Panc1 (cell line): ENCODE results near the gene GNAQ. TPM values are rescaled to one million over a fixed set of nuclear protein-coding genes. Genes with fewer than 3 reads are reported as not detected.

ENCODE experiments used
- ATAC-seq: fragments of 200-7000 bp; cut with Tn5 transposase; 2 replicates; pipeline ENCODE4 v1.9.1; 2020; ENCODE audit warnings: mild to moderate bottlenecking, moderate library complexity
- BruUV-seq: library from RNA; stranded (reverse); fragments of 400-500 nt; replicated peaks from 2 replicates; lab custom pipeline; 2021; lab: Mats Ljungman, UMichigan
- CTCF ChIA-PET: fragments of 300-600 bp; sonication (Branson Sonifier 250); formaldehyde crosslinking; loops from one replicate; lab custom pipeline; 2022; ENCODE audit warnings: antibody characterized with exemption; lab: Charles Lee
- POLR2A ChIA-PET: fragments of 300-600 bp; sonication (Branson Sonifier 250); formaldehyde crosslinking; loops from one replicate; lab custom pipeline; 2022; ENCODE audit warnings: antibody characterized with exemption; lab: Charles Lee
- DNase-seq: peaks from one replicate; pipeline ENCODE4 v3.0.0-alpha.2; 2010; ENCODE audit warnings: low read depth, low spot score
- H3K27ac ChIP-seq: 2 replicates; pipeline ENCODE4 v1.5.1; 2011; ENCODE audit warnings: mild to moderate bottlenecking, low read length, inconsistent platforms
- H3K27me3 ChIP-seq: fragments of 200-500 bp; sonication (Bioruptor generic); 2 replicates; pipeline ENCODE4 v1.6.0; 2014; ENCODE audit warnings: low read length, inconsistent platforms; ENCODE audit not compliant: control insufficient read depth, insufficient read depth
- H3K36me3 ChIP-seq: fragments of 200-500 bp; sonication (Bioruptor generic); 2 replicates; pipeline ENCODE4 v1.5.1; 2014; ENCODE audit warnings: inconsistent platforms, mild to moderate bottlenecking, low read length, moderate library complexity; ENCODE audit not compliant: control insufficient read depth, insufficient read depth
- H3K4me1 ChIP-seq: 2 replicates; pipeline ENCODE4 v1.5.1; 2011; ENCODE audit warnings: inconsistent platforms, mild to moderate bottlenecking, low read length, moderate library complexity; ENCODE audit not compliant: control insufficient read depth, insufficient read depth
- H3K4me3 ChIP-seq, 2 experiments: 2 replicates each; pipeline ENCODE4 v1.5.1; 2011 to 2012; ENCODE audit warnings: low read depth in 2 of 2, low read length in 2 of 2, mild to moderate bottlenecking in 2 of 2, inconsistent platforms in 1 of 2, moderate library complexity in 1 of 2
- H3K9me3 ChIP-seq: fragments of 200-500 bp; sonication (Bioruptor generic); 2 replicates; pipeline ENCODE4 v1.5.1; 2014; ENCODE audit warnings: low read depth, mild to moderate bottlenecking, inconsistent platforms, low read length, moderate library complexity; ENCODE audit not compliant: control insufficient read depth, insufficient read depth
- CTCF ChIP-seq: fragments of 450-650 bp; IDR thresholded peaks from 2 replicates; pipeline ENCODE4 v1.5.1; 2017; ENCODE audit warnings: mild to moderate bottlenecking
- POLR2AphosphoS5 ChIP-seq: IDR thresholded peaks from 2 replicates; pipeline ENCODE4 v1.6.1; 2012; ENCODE audit warnings: mild to moderate bottlenecking, low read depth, low read length, moderate library complexity
- REST ChIP-seq, 2 experiments: IDR thresholded peaks; 2 replicates each; pipeline ENCODE4 v1.6.1; 2011 to 2012; ENCODE audit warnings: low read depth in 2 of 2, control low read depth in 1 of 2, low read length in 1 of 2, mild to moderate bottlenecking in 1 of 2, moderate library complexity in 1 of 2; ENCODE audit not compliant: insufficient read depth in 1 of 2
- SIN3A ChIP-seq: IDR thresholded peaks from 2 replicates; pipeline ENCODE4 v1.6.1; 2012; ENCODE audit warnings: low read depth, mild to moderate bottlenecking, low read length, moderate library complexity, borderline replicate concordance; ENCODE audit not compliant: insufficient read depth
- TCF7L2 ChIP-seq: IDR thresholded peaks from 2 replicates; pipeline ENCODE4 v1.6.1; 2011; ENCODE audit warnings: mild to moderate bottlenecking, low read depth, low read length, inconsistent platforms
- in situ Hi-C: cut with HindIII; loops from 2 replicates; pipeline ENCODE4 v1.10.0; 2016; ENCODE audit warnings: low sequenced_read_pairs, low pct_unique_long_range_greater_than_20kb
- intact Hi-C: fragments of 100-400 bp; cut with micrococcal nuclease; formaldehyde crosslinking; loops from one replicate; pipeline ENCODE4 v1.10.0; 2022; ENCODE audit not compliant: unreplicated experiment
- total RNA-seq: library from RNA; stranded (reverse); gene quantifications from one replicate; pipeline ENCODE4 v1.2.1, GENCODE V29; 2021; ENCODE audit not compliant: unreplicated experiment

Gene GNAQ
- total RNA-seq, 1 experiment from 2014 or later: 34.5 TPM

- no peaks in the 10 kb centered on the region for H3K9me3 ChIP-seq
- DNase-seq (no peak), ATAC-seq (no peak)
- no peak overlapping the region for H3K27ac ChIP-seq
- ChIA-PET POLR2A (no interaction called here), CTCF (no interaction called here)
- TF ChIP-seq POLR2AphosphoS5 (no peak), SIN3A (no peak), CTCF (no peak), REST (IDR thresholded peaks at IDR 0.05; ENCODE audit: insufficient read depth in 1 of 2, low read depth in 2 of 2, low read length in 1 of 2) (no peak), TCF7L2 (no peak)
- no peaks in the 10 kb centered on the region for H3K36me3 ChIP-seq
- H3K27me3 ChIP-seq: no peaks in the 10 kb centered on the region
- H3K4me3 ChIP-seq: no peak overlapping the region
- H3K4me1 ChIP-seq: no peaks in the 10 kb centered on the region
- no TSS peak for BruUV-seq
- in situ Hi-C loops (no loop called here), intact Hi-C loops (no loop called here)
These were observed 272.2 kb downstream of the GNAQ start for GRCh38 chr9:77759391-77759790.

GRCh38 chr9:77756449-77756848, 275.2 kb downstream of the GNAQ start:
- no peaks in the 10 kb centered on the region for H3K9me3 ChIP-seq
- no peaks in the 10 kb centered on the region for H3K27me3 ChIP-seq
- no peaks in the 10 kb centered on the region for H3K36me3 ChIP-seq
- H3K27ac ChIP-seq: no peak overlapping the region
- DNase-seq (no peak), ATAC-seq (no peak)
- BruUV-seq: no TSS peak
- ChIA-PET CTCF (no interaction called here), POLR2A (no interaction called here)
- no peak overlapping the region for H3K4me3 ChIP-seq
- TF ChIP-seq CTCF: peak; percentile 52
- no peak for TF ChIP-seq TCF7L2
- in situ Hi-C loops: no loop called here
- H3K4me1 ChIP-seq: no peaks in the 10 kb centered on the region
- intact Hi-C loops: no loop called here
